GM12891 (cell line): Measurements from ENCODE around the gene SSBP4.
A peak's percentile ranks its signal among the peaks of the same experiment; 100 is the strongest.

Source experiments
- POLR2A ChIP-seq: IDR thresholded peaks from 2 replicates; pipeline ENCODE4 v1.6.1; 2011; ENCODE audit warnings: low read depth, low read length, control low read depth
- POLR2AphosphoS5 ChIP-seq: IDR thresholded peaks from 2 replicates; pipeline ENCODE4 v1.6.1; 2011; ENCODE audit warnings: low read depth, low read length, control low read depth
- POU2F2 ChIP-seq: IDR thresholded peaks from 2 replicates; pipeline ENCODE4 v1.6.1; 2011; ENCODE audit warnings: low read depth, mild to moderate bottlenecking, control low read depth, low read length, moderate library complexity
- SPI1 ChIP-seq: IDR thresholded peaks from 2 replicates; pipeline ENCODE4 v1.6.1; 2011; ENCODE audit warnings: low read depth, low read length, control low read depth
- TAF1 ChIP-seq: IDR thresholded peaks from 2 replicates; pipeline ENCODE4 v1.6.1; 2011; ENCODE audit warnings: low read depth, low read length, control low read depth

GRCh38 chr19:18438331-18439024, 19.3 kb downstream of the SSBP4 start:
- TF ChIP-seq POLR2AphosphoS5 (peak; percentile 41; the same call in 1 of the 2 replicates), POLR2A (no peak; the same call in 1 of the 2 replicates), TAF1 (no peak), POU2F2 (no peak), SPI1 (no peak)
